Stimulated activated CD8-positive, alpha-beta memory T cell treated with anti-CD3 and anti-CD28 coated beads, Interleukin-4, amount 100 ng/mL, for 1 hour (primary cell): ENCODE data around the gene CLECL1.
A peak's percentile ranks its signal among the peaks of the same experiment; 100 is the strongest.
"Not testable (repeated sequence)": the region's sequence is repeated elsewhere in the genome, so short reads cannot be mapped to it uniquely, and the experiment has no call there.

Source experiments
- DNase-seq, 2 donors: peaks; one replicate each; pipeline ENCODE4 v3.0.0-alpha.2; 2020; ENCODE audit warnings: low read depth in 2 of 2, low spot score in 1 of 2

CLECL1 gene

DNA sequence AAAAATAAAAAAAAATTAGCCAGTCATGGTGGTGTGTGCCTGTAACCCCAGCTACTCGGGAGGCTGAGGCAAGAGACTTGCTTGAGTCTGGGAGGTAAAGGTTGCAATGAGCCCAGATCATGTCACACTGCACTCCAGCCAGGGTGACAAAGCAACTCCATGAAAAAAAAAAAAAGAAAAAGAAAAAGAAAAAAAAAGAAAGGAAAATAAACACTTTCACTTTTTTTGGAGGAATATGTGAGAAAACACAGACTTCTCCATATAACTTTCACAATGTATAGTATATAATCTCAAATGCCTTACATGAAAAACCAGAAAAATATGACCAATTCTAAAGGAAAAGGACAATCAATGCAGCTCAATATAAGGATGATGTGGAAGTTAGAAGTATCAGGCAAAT lies 8.9 kb downstream of the CLECL1 start:
- DNase-seq, result no peak

DNA sequence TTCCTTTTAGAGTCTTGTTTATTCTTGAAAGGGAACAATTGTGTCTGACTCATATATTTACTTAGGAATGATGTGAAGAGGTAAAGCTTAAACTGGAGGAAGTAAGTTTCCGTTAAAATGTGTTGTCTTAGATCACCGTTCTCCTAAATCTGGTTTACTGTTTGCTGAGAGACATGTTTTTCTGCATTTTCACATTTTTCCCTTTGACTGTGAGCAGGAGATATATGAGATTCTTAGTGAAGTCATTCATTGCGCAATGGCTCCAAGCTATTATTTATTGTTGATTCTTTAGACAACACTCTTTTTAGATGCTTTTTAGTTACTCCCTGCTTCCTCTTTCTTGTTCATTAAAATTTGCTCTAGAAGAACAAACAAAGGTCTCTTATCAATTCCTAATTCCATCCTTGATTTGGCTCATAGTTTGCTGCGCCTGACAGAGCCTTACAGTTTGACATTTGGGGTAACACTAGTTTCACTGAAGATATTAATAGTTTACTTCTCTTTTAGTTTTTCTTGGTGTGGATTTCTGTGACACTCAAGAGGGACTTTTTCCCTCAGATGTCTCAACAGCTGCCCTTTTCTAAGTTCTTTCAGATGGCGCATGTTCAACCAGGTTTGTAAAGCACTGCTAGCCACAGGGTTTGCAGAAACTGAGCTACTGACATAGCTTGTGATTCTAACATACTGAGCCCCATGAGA lies 11.4 kb downstream of the CLECL1 start:
- no peak for DNase-seq

DNA sequence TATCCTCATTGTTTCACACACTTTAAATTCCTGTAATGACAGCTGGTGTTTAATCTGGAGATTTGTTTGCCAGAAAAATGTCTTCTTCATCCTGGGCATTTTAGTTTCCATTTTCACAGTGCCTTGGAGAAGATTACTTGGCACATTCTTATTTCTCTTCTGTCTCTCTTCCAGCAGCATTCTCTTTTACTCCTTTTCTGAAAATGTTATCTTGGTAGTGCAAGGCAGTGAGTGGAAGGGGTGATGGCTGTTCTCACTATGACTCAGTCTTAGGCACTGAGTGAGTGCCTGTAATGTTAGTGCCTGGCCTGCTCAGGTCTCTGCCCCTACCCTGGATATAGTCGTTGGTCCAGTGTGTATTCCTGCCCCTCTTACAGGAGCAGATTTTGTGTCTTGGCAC lies 13.1 kb downstream of the CLECL1 start:
- DNase-seq, result no peak

DNA sequence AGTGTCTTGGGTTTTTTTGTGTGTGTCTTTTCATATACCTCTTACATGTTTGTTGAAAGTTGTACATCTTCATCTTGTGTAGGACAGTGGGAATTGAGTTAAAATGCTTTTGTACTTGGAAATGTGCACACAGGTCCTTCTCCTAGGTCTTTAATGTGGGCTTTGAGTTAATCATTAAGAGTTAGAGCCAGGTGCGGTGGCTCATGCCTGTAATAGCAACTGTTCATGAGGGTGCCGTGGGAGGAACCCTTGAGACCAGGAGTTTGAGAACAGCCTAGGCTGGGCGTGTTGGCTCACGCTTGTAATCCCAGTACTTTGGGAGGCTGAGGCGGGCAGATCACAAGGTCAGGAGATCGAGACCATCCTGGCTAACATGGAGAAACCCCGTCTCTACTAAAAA lies 13.9 kb downstream of the CLECL1 start:
- DNase-seq, result no peak

DNA sequence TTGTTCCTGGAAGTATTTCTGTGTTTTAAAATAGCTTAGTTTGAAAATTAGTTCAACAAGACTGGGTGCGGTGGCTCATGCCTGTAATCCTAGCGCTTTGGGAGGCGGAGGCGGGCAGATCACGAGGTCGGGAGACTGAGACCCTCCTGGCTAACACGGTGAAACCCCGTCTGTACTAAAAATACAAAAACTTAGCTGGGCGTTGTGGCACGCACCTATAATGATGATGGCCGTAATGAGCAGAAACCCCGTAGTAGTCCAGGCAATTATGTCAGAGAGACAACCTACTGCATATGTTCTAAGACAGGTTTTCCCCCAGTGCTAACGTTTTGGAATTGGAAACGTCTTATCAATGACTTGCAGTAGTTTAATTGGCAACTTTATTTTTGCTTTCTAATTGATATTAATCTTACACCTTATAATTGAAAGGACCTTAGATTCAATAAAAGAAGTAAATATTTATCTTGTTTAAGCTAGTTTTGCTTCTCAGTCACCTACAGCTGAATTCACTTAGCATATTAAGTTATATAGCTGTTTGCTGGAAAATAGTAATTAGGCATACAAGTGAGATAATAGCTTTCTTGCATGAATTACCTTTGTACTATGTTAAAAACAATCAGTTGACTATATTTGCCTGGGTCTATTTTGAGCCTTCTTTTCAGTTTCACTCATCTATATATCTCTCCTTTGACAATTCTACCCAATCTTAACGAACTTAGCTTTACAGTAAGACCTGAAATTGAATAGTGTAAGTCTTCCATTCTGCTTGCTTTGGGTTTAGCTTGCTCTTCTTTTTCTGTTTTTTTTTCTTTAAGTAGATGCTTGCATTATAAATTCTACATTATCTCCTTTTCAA lies 15.6 kb downstream of the CLECL1 start:
- no peak for DNase-seq

DNA sequence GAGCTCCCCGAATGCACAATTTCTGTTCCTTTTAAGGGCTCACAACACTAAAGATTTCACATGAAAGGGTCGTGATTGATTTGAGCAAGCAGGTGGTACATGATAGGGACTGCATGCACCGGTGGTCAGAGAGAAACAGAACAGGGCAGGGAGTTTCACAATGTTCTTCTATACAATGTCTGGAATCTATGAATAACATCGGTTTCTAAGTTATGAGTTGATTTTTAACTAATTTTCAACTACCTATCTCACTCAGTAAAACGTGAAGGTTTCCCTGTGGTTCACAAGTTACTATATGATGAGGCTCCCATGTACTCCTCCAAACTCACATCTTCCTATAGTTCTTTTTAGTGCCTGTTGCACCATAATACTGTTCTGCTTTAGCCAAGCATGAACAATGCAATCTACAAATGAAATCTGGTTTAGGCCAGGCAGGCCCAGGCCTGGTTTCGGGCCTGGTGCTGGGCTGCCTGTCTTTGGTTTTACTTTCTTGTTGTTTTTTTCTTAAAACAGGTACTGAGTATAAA lies 19.8 kb downstream of the CLECL1 start:
- not testable (repeated sequence) for DNase-seq

DNA sequence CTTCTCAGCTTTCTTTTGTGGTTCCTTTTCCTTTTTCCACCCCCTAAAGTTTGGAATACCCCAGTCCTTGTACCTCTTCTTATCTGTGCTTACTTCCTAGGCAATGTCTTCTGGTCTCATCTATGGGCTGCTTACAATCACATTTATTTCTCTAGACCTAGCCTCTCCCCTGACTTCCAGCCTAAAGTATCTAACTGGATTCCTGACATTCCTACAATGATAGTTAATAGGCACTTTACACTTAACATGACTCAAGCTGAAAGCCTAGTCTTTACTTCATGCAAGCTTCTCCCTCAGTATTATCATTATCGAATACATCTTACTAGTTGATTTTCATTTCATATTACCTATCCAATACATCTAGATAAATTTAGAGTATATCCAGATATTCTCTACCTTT lies 21.2 kb downstream of the CLECL1 start:
- no peak for DNase-seq

DNA sequence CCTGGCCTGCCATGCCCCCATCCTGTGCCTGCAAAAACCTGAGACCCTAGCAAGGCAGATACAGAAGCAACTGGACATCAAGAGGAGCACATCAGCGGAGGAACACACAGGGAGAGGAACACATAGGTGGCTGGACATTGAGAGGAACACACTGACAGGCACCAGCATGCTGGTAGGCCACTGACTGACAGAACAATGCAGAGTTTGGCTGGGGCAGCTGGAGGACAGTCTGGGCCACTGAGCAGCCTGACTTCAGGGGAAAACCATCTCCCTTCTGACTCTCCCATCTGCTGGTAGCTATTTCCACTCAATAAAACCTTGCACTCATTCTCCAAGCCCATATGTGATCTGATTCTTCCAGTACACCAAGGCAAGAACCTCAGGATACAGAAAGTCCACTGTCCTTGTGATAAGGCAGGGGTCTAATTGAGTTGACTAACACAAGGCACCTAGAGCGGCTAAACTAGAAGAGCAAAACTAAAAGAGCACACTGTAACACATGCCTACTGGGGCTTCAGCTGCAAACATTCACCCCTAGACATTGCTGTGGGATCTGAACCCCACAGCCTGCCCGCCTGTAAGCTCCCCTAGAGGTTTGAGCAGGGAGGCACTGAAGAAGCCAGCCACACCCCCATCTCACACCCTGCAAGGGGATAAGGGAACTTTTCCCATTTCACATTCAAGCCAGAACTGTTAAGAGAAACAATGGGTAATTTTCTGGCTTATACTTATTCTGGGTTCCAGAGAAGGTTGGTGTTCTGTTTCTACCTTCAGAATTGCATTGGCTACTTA lies 22.1 kb downstream of the CLECL1 start:
- no peak for DNase-seq

DNA sequence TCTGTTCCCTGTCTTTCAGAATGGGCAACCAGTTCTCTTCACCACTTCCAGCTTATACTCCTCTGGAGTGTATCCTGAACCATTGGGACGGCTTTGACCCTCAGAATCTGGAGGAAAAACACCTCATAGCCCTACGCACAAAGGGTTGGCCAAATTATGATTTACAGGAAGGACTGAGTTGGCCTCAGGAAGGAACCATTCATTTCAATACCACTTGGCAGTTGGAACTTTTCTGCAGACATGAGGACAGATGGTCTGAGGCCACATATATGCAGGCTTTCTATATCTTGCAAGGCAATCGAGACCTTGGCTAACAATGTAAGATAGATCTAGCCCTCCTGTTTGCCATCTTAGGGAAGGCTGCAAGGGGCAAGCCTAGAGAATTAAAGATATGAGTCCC lies 24.0 kb downstream of the CLECL1 start:
- no peak for DNase-seq

DNA sequence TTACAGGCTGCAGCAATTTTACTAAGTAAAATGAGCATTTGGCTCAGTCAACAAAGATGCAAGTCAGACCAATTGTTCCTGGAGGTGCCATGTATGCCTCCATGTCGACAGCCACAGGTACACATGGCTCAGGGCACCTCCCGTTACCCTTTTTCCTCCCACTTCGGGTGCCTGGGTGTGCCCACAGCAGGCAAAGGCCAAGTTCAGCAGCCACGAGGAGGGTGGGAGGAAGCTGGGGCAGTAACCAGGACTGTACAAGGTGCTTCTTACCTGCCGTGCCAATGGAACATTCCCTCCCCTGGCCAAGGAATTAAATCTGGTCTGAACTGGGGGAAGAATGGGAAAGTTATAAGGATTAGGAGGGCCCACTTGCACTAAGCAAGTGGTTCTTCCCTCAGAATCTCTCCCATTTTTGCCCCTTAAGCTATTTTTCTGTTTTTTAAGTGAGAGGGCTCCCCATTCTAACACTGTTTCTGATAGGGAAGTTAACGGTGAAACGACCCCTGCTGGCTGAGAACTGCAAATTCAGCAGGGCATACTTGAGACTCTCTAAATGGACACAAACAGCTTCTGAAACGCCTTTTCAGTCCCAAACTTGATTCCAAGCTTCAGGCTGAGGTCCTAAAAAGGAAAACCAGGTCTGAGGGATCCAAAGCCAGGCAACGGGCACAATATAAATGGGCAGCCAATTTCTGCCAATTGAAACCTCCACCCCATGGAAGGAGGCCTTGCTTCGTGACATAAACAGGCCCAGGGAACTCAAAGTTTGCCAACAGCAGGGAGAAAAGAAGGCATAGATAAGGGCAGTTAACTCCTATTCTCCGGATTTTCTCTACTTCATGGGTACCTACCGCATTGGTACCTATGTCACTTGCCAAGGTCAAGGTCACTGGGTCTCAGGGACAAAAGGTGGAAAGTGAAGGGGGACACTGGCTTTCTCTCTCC lies 24.8 kb downstream of the CLECL1 start:
- peak; percentile 37 to 49 for DNase-seq

DNA sequence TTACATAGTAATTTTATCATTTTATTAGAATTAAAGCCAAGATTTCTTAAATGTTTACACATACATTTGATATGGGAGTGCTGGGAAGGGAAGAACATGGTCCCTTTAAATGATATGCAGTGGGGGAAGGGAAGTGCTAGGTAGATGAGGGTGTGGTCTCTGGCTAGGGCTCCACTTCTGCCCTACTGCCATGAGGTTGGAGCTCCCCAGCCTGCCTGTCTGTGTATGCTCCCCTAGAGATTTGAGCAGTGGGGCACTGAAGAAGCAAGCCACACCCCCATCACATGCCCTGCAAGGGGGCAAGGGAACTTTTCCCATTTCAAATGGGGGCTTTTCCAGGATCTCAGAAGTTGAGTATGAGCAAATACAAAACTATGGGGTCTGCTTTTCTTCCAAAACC lies 25.5 kb downstream of the CLECL1 start:
- no peak for DNase-seq

DNA sequence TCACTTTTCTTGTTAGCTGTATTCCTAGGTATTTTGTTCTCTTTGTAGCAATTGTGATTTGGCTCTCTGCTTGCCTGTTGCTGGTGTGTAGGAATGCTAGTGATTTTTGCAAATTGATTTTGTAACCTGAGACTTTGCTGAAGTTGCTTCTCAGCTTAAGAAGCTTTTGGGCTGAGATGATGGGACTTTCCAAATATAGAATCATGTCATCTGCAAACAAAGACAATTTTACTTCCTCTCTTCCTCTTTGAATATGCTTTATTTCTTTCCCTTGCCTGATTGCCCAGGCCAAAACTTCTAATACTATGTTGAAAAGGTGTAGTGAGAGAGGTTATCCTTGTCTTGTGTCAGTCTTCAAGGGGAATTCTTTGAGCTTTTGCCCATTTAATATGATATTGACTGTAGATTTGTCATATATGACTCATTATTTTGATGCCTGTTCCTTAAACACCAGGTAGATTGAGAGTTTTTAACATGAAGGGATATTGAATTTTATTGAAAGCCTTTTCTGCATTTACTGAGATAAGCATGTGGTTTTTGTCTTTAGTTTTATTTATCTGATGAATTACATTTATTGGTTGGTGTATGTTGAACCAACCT lies 26.7 kb downstream of the CLECL1 start:
- DNase-seq, result no peak

DNA sequence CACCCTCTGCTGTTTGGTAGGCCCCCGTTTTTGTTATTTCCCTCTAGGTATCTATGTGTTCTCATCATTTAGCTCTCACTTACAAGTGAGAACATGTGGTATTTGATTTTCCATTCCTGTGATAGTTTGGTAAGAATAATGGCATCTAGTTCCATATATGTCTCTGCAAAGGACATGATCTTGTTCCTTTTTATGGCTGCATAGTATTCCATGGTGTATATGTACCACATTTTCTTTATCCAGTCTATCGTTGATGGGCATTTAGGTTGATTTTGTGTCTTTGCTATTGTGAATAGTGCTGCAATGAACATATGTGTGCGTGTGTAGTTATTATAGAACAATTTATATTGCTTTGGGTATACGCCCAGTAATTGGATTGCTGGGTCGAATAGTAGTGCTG lies 28.3 kb downstream of the CLECL1 start:
- DNase-seq, result not testable (repeated sequence)

DNA sequence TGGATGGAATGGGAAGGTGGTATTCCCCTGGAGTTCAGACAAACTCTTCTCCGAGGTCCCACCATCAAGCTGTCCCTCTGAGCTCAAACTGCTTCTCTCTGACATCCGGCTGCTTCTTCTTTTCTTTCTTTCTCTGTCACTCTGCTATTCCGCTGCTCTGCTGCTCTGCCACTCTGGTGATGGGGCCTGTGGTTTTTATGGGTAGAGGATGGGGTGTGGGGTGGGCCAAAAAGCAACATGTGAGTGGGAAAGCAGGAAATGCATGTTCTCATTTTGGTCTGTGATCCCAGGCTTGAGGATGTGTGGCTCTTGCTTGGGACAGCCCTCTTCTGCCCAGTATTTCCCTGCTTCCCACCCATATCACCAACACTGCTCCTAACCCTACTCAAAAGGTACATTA lies 30.6 kb downstream of the CLECL1 start:
- DNase-seq, result no peak

DNA sequence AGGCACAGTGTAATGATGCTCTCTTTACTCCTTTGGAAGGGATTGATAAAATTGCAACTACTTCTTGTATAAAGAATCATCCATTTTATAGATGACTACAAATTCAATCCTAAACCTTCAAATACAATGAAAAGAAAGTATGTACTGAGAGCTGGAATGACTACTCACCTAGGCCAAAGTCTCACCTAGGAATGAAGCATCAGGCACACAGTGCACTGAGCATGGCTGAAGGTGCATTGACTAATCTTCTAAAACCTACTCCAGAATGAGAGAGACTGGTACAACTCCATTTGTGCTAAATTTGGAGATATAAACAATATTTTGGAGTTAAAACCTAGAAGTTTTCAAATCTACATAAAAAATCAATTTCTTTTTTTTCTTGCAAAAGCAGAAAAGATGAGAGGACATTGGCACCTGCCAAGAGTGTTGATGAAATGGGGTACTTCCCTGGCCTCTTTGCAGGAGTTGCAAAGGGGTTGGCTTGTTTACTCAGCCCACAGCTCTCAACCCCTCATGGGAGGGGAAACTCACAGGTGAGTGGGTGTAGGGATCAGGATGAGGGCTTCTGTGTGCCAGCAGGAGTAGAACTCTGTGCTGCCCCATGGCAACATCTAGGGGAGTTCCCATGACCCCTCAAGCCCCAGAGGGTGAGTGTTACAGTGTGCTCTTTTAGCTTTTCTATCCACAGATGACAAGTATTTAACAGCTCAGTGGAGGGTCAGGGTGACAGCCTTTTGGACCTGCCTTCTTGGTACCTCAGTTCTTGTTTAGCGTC lies 31.3 kb downstream of the CLECL1 start:
- DNase-seq, result no peak

DNA sequence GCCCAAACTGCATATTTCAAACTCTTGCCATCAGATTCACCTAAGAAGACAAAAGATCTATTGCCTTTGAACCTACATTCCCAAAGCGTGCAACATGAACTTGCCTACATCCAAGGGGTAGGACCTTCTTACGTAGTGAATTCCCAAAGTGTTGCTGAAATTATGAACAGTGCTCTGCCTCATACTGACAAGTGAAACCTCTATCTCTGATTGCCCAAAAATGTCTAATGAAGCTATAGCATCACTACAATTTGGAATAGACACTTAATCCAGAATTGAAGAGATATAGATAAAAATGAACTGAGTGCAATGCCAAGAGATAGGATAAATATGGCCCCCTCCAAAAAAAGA lies 32.3 kb downstream of the CLECL1 start:
- no peak for DNase-seq

DNA sequence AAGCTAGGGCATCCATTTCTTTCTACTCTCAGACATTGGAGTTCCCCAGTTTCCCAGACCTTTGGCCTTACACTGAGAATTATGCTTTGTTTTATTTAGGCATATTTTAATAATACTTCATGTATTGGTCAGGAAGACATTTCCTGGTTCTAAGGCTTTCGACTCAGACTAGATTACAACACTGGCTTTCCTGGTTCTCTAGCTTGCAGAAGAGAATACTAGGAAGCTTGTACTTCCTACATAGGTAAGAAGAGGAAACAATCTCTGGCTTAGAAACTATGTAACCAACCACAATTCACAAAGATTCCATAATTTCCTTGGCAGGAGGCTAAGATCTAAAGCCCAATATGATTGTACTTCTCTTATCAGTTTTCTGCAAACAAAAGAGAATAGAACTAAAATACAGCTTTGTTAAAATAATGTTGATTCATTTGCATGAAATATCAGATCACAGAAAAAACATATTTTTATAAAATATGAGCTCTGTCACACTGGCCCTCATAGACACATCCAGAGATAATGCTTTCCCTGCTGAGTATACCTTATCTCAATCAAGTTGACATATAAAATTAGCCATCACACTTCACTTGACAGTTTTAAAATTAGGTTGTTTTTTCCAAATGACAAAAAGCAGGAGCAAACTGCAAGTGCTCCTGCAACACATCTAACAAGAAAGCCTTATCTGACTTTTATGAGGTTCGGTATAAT lies 32.8 kb downstream of the CLECL1 start:
- DNase-seq, result no peak

DNA sequence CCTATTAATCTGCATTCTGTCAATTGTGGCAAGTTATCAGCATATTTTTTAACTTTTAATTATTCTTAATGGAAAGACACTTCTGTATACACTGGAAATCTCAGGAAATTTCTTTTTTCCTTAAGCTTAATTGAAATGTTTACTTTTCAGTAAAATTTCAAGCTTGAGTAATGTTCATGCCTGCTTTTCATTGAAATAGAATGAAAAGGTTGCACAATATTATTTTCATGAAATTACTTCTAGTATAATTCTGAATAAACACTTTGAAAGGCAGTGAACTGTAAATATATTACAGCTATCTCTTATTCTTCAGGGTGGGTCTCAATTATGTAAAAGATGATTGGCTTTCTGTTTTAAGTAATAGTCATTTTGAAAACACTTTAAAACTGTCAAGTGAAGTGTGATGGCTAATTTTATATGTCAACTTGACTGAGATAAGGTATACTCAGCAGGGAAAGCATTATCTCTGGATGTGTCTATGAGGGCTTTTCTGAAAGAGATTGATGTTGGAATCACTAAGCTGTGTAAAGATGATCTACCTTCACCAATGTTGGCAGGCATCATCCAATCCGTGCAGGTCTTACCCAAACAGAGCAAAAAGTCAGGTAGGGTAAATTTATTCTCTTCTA lies 33.5 kb downstream of the CLECL1 start:
- no peak for DNase-seq
